Measurements from ENCODE around the gene GIT1. TPM values are rescaled to one million over a fixed set of nuclear protein-coding genes. Genes with fewer than 3 reads are reported as not detected.

Gene GIT1
- total RNA-seq, 1 experiment from 2014 or later = 24.2 TPM

DNA sequence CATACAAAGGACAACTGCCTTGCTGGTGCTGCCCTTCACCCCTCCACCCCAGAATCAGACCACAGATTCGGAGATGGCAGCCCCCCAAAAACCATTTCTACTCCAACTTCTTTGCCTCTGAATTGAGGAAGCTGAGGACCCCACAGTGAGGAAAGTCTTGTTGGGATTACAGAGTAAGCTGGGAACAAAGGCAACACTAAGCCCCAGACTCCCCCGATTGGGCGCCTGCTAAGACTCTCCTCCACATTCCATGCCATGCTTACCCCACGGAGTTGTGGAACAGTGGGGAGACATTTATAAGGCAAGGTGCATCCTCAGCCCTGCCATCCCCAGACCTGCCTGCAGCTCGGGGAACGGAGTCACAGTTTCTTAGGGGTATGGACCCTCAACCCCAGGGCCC, 1.9 kb downstream of the GIT1 start:
- Histone ChIP-seq H2AFZ (ENCODE audit: low read length) (no peak overlapping the region), H3K27ac (ENCODE audit: low read length) (no peak overlapping the region), H3K4me3 (ENCODE audit: low read length) (peak overlapping the region; percentile 89; the same call in 1 of the 2 replicates), H3K36me3 (ENCODE audit: low read depth, low read length) (no peaks in the 10 kb centered on the region), H3K9me3 (ENCODE audit: low read length) (no peaks in the 10 kb centered on the region), H3K9ac (ENCODE audit: low read length) (no peak overlapping the region), H3F3A (ENCODE audit: low read length, unreplicated experiment) (no peaks in the 10 kb centered on the region), H3K79me2 (ENCODE audit: low read length) (peaks cover 40% of the 10 kb centered on the region), H4K20me1 (ENCODE audit: low read length) (no peaks in the 10 kb centered on the region), H3K4me1 (ENCODE audit: insufficient read depth, low read length) (peaks cover 30% of the 10 kb centered on the region), H3K27me3 (ENCODE audit: low read length) (no peaks in the 10 kb centered on the region), H3K4me2 (ENCODE audit: low read length) (peak overlapping the region; percentile 99), H3K9me2 (replicated peaks; ENCODE audit: low read length) (no peaks in the 10 kb centered on the region)
- CTCF ChIA-PET = interaction anchor here (2.0 kb wide), 1 partner anchor 30 kb away, joined by 9 read pairs; no protein-coding TSS in a partner anchor
- TF ChIP-seq EZH2phosphoT487 (IDR thresholded peaks at IDR 0.05; ENCODE audit: borderline replicate concordance, low read length) (no peak), EZH2 (IDR thresholded peaks at IDR 0.05; ENCODE audit: low read length, unreplicated experiment) (no peak)
- TF ChIP-seq, protein P1, sequence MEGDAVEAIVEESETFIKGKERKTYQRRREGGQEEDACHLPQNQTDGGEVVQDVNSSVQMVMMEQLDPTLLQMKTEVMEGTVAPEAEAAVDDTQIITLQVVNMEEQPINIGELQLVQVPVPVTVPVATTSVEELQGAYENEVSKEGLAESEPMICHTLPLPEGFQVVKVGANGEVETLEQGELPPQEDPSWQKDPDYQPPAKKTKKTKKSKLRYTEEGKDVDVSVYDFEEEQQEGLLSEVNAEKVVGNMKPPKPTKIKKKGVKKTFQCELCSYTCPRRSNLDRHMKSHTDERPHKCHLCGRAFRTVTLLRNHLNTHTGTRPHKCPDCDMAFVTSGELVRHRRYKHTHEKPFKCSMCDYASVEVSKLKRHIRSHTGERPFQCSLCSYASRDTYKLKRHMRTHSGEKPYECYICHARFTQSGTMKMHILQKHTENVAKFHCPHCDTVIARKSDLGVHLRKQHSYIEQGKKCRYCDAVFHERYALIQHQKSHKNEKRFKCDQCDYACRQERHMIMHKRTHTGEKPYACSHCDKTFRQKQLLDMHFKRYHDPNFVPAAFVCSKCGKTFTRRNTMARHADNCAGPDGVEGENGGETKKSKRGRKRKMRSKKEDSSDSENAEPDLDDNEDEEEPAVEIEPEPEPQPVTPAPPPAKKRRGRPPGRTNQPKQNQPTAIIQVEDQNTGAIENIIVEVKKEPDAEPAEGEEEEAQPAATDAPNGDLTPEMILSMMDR (conservative IDR thresholded peaks at IDR 0.05; ENCODE audit: low read depth, low read length) = no peak
- DNase-seq (no peak), ATAC-seq (no peak)
- intact Hi-C loops (cut with micrococcal nuclease) = no loop called here
- POLR2A ChIA-PET (ENCODE audit: unreplicated experiment) = interaction anchor here (0.6 kb wide), 1 partner anchor 197 kb away, joined by 9 read pairs; no protein-coding TSS in a partner anchor
- no TSS peak for BruUV-seq (replicated peaks)

DNA sequence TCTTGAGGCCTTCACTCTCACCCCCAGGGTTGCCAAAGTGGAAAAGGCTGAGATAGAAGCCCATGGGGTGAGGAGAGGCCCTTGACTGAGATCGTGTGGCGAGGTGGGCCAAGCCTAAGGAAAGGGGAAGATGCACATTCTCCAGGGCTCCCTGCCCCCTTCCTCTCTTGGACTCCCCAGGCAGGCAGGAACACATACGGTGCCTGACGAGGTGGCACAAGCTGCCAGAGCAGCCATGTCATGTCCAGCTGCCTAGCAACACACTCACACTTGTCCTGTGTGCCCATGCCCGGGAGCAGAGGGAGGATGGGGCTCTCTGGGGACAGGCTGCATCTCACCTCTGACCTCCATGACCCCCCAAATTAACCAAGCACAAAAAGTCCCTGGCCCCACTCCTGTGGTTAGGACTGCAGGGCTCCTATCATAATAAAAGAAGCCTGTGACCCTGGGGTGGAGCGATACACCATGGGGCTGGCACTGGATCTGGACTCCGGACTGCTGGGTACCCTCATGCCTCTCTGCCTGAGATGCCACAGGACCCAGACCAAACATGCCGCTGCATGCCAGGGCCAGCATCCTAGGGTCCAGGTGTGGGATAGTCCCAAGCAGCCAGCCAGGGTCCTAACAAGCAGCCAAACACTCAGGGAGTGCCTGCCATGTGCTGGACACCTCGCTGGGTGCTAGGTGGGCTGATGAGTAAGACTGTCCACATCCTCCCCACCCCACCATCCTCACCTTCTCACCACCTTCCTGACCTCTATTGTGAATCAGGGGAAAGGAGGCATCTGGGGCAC, 2.6 kb downstream of the GIT1 start:
- H3F3A ChIP-seq (ENCODE audit: low read length, unreplicated experiment) = no peaks in the 10 kb centered on the region
- ChIA-PET POLR2A (ENCODE audit: unreplicated experiment) (no interaction called here), CTCF (no interaction called here)
- no peak overlapping the region for H3K9ac ChIP-seq (ENCODE audit: low read length)
- peaks cover 22% of the 10 kb centered on the region for H3K4me1 ChIP-seq (ENCODE audit: insufficient read depth, low read length)
- intact Hi-C loops (cut with micrococcal nuclease) = no loop called here
- peak overlapping the region; percentile 99; the same call in 1 of the 2 replicates for H3K4me2 ChIP-seq (ENCODE audit: low read length)
- H4K20me1 ChIP-seq (ENCODE audit: low read length) = no peaks in the 10 kb centered on the region
- no peaks in the 10 kb centered on the region for H3K9me2 ChIP-seq (replicated peaks; ENCODE audit: low read length)
- no peak overlapping the region for H3K27ac ChIP-seq (ENCODE audit: low read length)
- DNase-seq (no peak), ATAC-seq (no peak)
- no peaks in the 10 kb centered on the region for H3K36me3 ChIP-seq (ENCODE audit: low read depth, low read length)
- no peak overlapping the region for H3K4me3 ChIP-seq (ENCODE audit: low read length)
- H3K9me3 ChIP-seq (ENCODE audit: low read length) = no peaks in the 10 kb centered on the region
- TSS peak; percentile 24 for BruUV-seq (replicated peaks)
- TF ChIP-seq EZH2phosphoT487 (IDR thresholded peaks at IDR 0.05; ENCODE audit: borderline replicate concordance, low read length) (no peak), EZH2 (IDR thresholded peaks at IDR 0.05; ENCODE audit: low read length, unreplicated experiment) (no peak)
- TF ChIP-seq, protein P1 (conservative IDR thresholded peaks at IDR 0.05; ENCODE audit: low read depth, low read length) = no peak
- H2AFZ ChIP-seq (ENCODE audit: low read length) = no peak overlapping the region
- no peaks in the 10 kb centered on the region for H3K27me3 ChIP-seq (ENCODE audit: low read length)
- peaks cover 40% of the 10 kb centered on the region for H3K79me2 ChIP-seq (ENCODE audit: low read length)
